ENCODE results near the gene MKS1.

Gene MKS1

GRCh38 chr17:58246104-58246740, 27.2 kb upstream of the MKS1 start:
- Histone ChIP-seq H3K4me3 (no peak overlapping the region), H3K27ac (no peak overlapping the region)

GRCh38 chr17:58245428-58246103, 26.5 kb upstream of the MKS1 start:
- Histone ChIP-seq H3K4me3 (no peak overlapping the region), H3K27ac (no peak overlapping the region)

DNA sequence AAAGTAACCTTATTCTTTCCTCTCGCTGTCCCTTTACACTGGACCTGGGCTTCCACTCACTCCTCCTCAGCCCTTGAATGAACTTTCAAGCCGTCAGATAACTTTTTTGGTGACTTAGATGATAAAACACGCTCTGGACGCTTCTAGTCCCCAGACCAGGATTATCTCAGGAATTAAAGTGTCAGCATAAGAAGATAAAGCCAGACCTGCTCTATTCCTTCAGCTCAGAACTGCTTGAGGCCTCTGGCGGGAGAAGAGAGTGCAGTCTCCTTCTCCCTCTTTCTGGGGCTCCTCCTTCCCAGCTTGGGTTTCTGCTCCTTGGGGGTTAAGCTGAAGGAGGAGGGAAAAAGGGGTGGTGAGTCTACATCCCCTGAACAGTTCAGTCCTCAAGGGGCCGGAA, 25.9 kb upstream of the MKS1 start:
- Histone ChIP-seq H3K4me3 (no peak overlapping the region), H3K27ac (no peak overlapping the region)

GRCh38 chr17:58242171-58242784, 23.2 kb upstream of the MKS1 start:
- no peak overlapping the region for H3K27ac ChIP-seq
- H3K4me3 ChIP-seq = no peak overlapping the region

DNA sequence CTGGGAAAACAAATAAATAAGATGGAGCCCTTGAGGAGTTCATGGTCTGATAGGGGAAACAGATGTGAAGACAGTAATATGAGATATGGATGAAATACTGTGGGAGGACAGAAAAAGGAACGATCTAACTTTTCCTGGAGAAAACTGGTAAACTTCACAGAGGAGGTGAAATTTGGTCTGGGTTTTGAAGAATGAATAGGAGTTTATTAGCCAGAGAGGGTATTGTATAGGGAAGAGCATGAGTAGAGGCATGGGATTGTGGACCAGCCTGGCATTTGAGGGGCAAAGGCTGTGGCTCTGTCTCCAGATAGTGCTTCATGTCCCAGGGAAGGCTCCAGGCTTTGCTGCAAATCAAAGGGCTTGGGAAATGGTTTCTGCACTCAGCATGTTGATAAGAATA, 20.9 kb upstream of the MKS1 start:
- no peak overlapping the region for H3K4me3 ChIP-seq

DNA sequence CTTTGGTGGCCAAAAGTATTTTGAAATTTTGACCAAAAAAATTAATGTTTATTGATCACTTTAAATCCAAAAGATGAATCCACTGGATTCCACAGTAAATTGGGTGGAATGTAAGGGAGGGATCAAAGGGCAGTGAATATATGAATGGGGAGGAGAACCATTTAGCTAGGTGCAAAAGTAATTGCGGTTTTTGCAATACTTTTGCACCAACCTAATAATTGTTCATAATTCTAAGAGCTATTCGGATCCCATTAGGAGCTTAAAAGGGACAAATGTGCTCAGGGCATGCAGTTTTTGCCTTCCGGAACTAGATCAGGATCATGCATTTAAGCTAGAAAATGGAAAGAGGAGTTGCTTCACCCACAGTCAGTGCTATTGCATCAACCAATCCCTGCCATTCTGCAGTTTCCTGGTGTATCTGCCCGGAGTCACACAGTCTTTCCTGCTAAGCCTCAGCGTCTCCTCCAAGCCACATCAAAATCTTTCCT, 19.1 kb upstream of the MKS1 start, which contains the start of gene LPO:
TSS of gene LPO (plus strand) at position 438 of the 488 bp plus-strand sequence. CDS start 4,396 bp downstream, outside the sequence.
- H3K4me3 ChIP-seq = no peak within 1 kb of the TSS
- H3K27ac ChIP-seq = no peak within 1 kb of the TSS

More for the DNA sequence above, 20.9 kb upstream of the MKS1 start:
- no peak overlapping the region for H3K27ac ChIP-seq

DNA sequence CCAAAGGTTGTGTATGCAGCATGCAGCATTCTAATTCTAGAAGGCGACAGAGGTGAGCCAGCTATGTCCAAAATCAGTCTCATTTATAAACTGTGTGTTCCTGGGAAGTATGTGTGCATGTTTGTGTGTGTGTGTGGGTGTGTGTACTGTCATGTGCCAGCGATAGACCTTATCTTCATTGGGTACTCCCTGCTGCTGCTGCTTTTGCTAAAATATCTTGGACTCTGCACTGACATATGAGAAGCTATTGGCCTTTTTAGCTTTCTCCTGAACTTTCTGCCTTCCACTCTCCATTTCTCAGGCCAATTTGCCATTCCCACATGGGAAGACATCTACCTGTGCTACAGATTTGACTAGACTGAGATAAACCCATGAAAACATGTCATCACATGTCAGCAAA, 17.3 kb upstream of the MKS1 start:
- H3K4me3 ChIP-seq = no peak overlapping the region
- no peak overlapping the region for H3K27ac ChIP-seq

GRCh38 chr17:58235821-58236220, 16.8 kb upstream of the MKS1 start:
- no peak overlapping the region for H3K4me3 ChIP-seq
- H3K27ac ChIP-seq = no peak overlapping the region

- no peak overlapping the region for H3K27ac ChIP-seq
- no peak overlapping the region for H3K4me3 ChIP-seq
Observed at GRCh38 chr17:58234512-58234911, 15.5 kb upstream of the MKS1 start.

- H3K27ac ChIP-seq = peak overlapping the region in 1 of 21 experiments; percentile 29
- no peak overlapping the region for H3K4me3 ChIP-seq
Observed at GRCh38 chr17:58233543-58233942, 14.5 kb upstream of the MKS1 start.

DNA sequence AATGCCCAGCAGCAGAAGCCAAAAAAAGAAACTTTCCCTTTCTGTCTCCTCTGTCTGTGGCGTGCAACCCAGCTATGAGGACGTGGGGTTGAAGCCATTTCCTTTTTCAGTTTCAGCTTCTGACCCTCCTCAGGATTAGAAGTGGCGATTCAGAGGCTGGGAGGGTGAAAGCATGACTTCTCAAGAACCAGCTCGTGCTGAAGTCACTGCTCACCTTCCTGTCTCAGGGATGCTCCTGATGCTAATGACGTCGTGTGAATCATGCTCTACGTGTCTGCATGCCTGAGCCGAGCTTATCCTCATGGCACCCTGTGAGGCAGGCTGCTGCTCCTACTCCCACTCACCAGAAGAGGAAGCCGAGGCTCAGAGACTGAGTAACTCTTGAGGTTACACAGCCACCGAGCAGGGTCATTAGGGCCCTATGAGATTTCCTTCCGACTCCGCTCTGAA, 13.7 kb upstream of the MKS1 start:
- peak overlapping the region in 1 of 21 experiments; percentile 7 for H3K27ac ChIP-seq
- H3K4me3 ChIP-seq = no peak overlapping the region

DNA sequence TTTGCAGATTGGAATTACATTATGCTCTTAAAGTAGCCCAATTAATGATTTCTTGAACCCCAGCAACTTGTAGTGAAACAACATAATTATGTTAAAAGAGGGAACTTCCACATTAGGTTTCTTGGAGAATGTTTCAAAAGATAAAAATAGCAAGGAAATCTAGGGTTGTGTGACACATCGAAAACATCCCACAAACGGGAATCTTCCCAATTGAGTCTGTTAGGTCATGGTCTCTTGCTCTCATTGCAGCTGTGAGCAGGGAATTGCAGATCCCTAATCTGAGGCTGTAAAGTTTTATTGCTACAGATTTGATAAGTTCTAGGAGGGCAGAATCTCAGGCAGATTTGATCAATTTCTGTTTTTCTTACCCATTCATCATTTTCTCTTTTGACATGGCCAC, 12.6 kb upstream of the MKS1 start:
- H3K27ac ChIP-seq = no peak overlapping the region

DNA sequence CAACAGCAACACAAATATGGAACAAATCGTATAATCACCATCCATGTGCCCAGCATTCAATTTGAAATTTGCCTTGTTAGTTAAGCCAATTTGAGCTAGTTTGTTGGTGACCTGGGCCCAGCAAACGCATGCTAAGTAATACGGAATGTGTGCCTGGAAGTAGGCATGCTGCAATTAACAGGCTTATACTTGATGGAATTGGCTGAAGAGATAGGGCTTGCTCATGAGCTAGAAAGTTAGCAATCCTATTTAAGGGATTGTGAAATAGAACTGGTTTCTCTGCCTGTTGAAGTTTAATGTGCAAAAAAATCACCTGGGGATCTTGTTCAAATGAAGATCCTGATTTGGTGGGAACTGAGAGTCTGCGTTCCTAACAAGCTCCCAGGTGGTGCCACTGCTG, 10.8 kb upstream of the MKS1 start:
- peak overlapping the region in 1 of 21 experiments; percentile 55 for H3K27ac ChIP-seq
- no peak overlapping the region for H3K4me3 ChIP-seq

More for the DNA sequence above, 12.6 kb upstream of the MKS1 start:
- no peak overlapping the region for H3K4me3 ChIP-seq

- no peak overlapping the region for H3K4me3 ChIP-seq
- no peak overlapping the region for H3K27ac ChIP-seq
Observed at GRCh38 chr17:58229384-58229783, 10.3 kb upstream of the MKS1 start.

DNA sequence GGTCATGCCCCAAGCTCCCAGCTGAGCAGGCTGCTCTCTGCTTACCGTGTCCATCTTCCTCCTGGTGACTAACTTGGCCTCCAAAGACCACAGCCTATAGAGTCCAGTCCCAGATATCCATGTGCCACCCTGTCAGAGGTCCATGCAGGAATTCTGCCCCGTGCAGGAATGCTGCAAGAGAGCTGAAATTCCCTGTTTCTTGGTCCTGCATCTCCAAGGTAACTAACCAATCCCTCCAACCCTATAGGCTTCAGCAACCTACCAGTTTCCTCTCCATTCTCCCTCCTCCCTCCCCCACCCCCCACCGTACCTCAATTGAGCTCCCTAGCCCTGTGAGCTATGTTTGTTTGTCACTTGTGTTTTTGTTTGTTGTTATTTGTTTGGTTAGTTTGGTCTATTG, 9.6 kb upstream of the MKS1 start:
- H3K27ac ChIP-seq = no peak overlapping the region
- no peak overlapping the region for H3K4me3 ChIP-seq

DNA sequence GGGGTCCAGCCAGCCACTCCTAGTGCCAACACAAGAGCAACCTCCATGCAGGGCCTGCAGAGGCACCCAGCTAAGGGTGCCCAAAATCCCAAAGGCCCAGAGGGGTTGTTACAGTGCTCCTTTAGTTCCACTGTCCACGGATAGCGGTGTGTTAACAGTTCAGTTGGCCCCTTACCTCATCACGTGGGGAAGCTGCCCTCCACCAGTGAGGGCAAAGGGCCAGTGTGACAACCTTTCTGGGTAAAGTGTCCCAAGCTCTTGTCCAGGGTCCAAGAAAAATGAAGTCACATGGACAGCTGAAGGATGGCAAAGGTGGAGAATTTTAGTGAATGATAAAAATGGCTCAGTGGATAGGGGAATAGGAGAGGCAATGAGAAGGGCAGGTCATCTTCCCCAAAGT, 8.7 kb upstream of the MKS1 start:
- no peak overlapping the region for H3K4me3 ChIP-seq
- H3K27ac ChIP-seq = no peak overlapping the region

GRCh38 chr17:58224315-58224714, 5.3 kb upstream of the MKS1 start:
- Histone ChIP-seq H3K27ac (no peak overlapping the region), H3K4me3 (no peak overlapping the region)

GRCh38 chr17:58219789-58220183, 731 bp upstream of the MKS1 start:
- H3K4me3 ChIP-seq = peak overlapping the region in 5 of 7 experiments; percentile 55 to 79 (median 71)
- H3K27ac ChIP-seq = peak overlapping the region in 17 of 21 experiments; percentile 18 to 91 (median 82)

DNA sequence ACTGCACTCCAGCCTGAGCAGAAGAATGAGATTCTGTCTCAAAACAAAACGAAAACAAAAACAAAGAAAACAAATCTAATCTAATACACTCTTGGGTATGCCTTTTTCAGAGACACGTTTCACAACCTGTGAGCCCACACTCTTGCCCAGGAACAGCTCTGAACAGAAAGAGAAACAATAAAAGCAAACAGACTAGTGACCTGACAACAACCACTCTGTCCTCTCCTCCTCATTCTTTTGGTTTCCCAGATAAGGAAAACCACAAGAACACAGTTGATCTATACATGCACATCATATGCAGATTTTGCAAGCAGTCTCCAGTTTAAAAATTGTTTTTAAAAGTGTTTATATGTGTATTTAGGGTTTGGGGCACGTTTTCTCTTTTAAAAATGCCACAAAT, 1.3 kb downstream of the MKS1 start:
- no peak overlapping the region for H3K4me3 ChIP-seq

GRCh38 chr17:58215685-58216084, 3.4 kb downstream of the MKS1 start:
- H3K4me3 ChIP-seq = no peak overlapping the region
- H3K27ac ChIP-seq = no peak overlapping the region

More for the DNA sequence above, 1.3 kb downstream of the MKS1 start:
- H3K27ac ChIP-seq = no peak overlapping the region

- H3K4me3 ChIP-seq = no peak overlapping the region
- H3K27ac ChIP-seq = no peak overlapping the region
Observed at GRCh38 chr17:58210922-58211321, 8.1 kb downstream of the MKS1 start.

Data from skin epidermis (tissue), 12 donors.